Naive thymus-derived CD4-positive, alpha-beta T cell (primary cell): ENCODE data around the gene ACTN2. TPM values are rescaled to one million over a fixed set of nuclear protein-coding genes. Genes with fewer than 3 reads are reported as not detected.
A peak's percentile ranks its signal among the peaks of the same experiment; 100 is the strongest.

Experiments
- ATAC-seq: fragments of 150-1000 bp; cut with Tn5 transposase; 2 replicates; pipeline ENCODE4 v1.10.0; 2021; ENCODE audit warnings: mild to moderate bottlenecking, moderate library complexity
- CTCF ChIA-PET: fragments of 350-600 bp; sonication (Branson Sonifier 250); formaldehyde crosslinking; loops from one replicate; lab custom pipeline; 2021; ENCODE audit warnings: antibody characterized with exemption; lab: Charles Lee
- POLR2A ChIA-PET: fragments of 350-600 bp; sonication (Branson Sonifier 250); formaldehyde crosslinking; loops from one replicate; lab custom pipeline; 2021; ENCODE audit warnings: antibody characterized with exemption, inconsistent platforms; lab: Charles Lee
- DNase-seq, 9 donors: peaks; one replicate each; pipeline versions ENCODE4 v3.0.0 to v3.0.0-alpha.2; 2020 to 2022; ENCODE audit warnings: mixed read lengths in 1 of 9
- H3K27ac ChIP-seq: one replicate; pipeline ENCODE4 v1.7.0; 2013; ENCODE audit warnings: mild to moderate bottlenecking, low read depth, low read length, moderate library complexity
- H3K27me3 ChIP-seq, 2 donors: one replicate each; pipeline ENCODE4 v1.7.0; 2013; ENCODE audit warnings: low read length in 2 of 2, mild to moderate bottlenecking in 2 of 2, moderate library complexity in 2 of 2; ENCODE audit not compliant: control insufficient read depth in 2 of 2, insufficient read depth in 2 of 2
- H3K36me3 ChIP-seq, 3 experiments: 1 replicate in 2 of 3; 2 replicates in 1 of 3; pipeline ENCODE4 v1.7.0; 2013; ENCODE audit warnings: low read length in 3 of 3, mild to moderate bottlenecking in 3 of 3, moderate library complexity in 1 of 3; ENCODE audit not compliant: insufficient read depth in 3 of 3, control insufficient read depth in 2 of 3
- H3K4me1 ChIP-seq, 2 donors: one replicate each; pipeline ENCODE4 v1.7.0; 2013; ENCODE audit warnings: low read length in 2 of 2, mild to moderate bottlenecking in 2 of 2, moderate library complexity in 1 of 2; ENCODE audit not compliant: control insufficient read depth in 2 of 2, insufficient read depth in 2 of 2
- H3K4me3 ChIP-seq: 2 replicates; pipeline ENCODE4 v1.7.0; 2013; ENCODE audit warnings: mild to moderate bottlenecking, low read length
- H3K9me3 ChIP-seq, 3 experiments: 1 replicate in 2 of 3; 2 replicates in 1 of 3; pipeline ENCODE4 v1.7.0; 2013; ENCODE audit warnings: low read length in 3 of 3; ENCODE audit not compliant: control insufficient read depth in 2 of 3
- H3K27ac Mint-ChIP-seq, 9 donors: one replicate each; pipeline ENCODE4 v1.8.0; 2020 to 2022; ENCODE audit warnings: mixed read lengths in 9 of 9, mild to moderate bottlenecking in 8 of 9, moderate library complexity in 5 of 9, inconsistent platforms in 2 of 9
- H3K27me3 Mint-ChIP-seq, 5 donors: one replicate each; pipeline ENCODE4 v1.8.0; 2021 to 2022; ENCODE audit warnings: mixed read lengths in 5 of 5, mild to moderate bottlenecking in 1 of 5
- H3K36me3 Mint-ChIP-seq, 5 donors: one replicate each; pipeline ENCODE4 v1.8.0; 2020 to 2022; ENCODE audit warnings: mixed read lengths in 5 of 5, mild to moderate bottlenecking in 3 of 5, inconsistent platforms in 1 of 5
- H3K4me1 Mint-ChIP-seq, 7 donors: one replicate each; pipeline ENCODE4 v1.8.0; 2020 to 2022; ENCODE audit warnings: mixed read lengths in 7 of 7, mild to moderate bottlenecking in 3 of 7, inconsistent platforms in 1 of 7
- H3K4me3 Mint-ChIP-seq, 10 donors: one replicate each; pipeline ENCODE4 v1.8.0; 2020 to 2022; ENCODE audit warnings: mild to moderate bottlenecking in 10 of 10, mixed read lengths in 10 of 10, moderate library complexity in 6 of 10, inconsistent platforms in 2 of 10
- H3K9me3 Mint-ChIP-seq, 11 donors: one replicate each; pipeline ENCODE4 v1.8.0; 2020 to 2022; ENCODE audit warnings: mixed read lengths in 11 of 11, mild to moderate bottlenecking in 4 of 11, inconsistent platforms in 1 of 11, moderate library complexity in 1 of 11
- intact Hi-C, 2 donors: fragments of 100-400 bp; cut with micrococcal nuclease; formaldehyde crosslinking; loops; one replicate each; pipeline ENCODE4 v1.15.1; 2023
- polyA plus RNA-seq, 2 donors: library from polyadenylated mRNA; unstranded; fragments of 300-500 nt; fragmentation: Illumina TruSeq; gene quantifications; one replicate each; pipeline ENCODE4 v1.2.3, GENCODE V29; 2021
- total RNA-seq, 6 experiments: library from RNA in 5 of 6; stranded (reverse) in 5 of 6; gene quantifications; 1 replicate in 5 of 6; 2 replicates in 1 of 6; pipeline ENCODE4 v1.2.3 and lab custom pipeline; 2021 to 2026

Gene ACTN2
- total and polyA plus RNA-seq, 7 experiments from 2014 or later: not detected

DNA sequence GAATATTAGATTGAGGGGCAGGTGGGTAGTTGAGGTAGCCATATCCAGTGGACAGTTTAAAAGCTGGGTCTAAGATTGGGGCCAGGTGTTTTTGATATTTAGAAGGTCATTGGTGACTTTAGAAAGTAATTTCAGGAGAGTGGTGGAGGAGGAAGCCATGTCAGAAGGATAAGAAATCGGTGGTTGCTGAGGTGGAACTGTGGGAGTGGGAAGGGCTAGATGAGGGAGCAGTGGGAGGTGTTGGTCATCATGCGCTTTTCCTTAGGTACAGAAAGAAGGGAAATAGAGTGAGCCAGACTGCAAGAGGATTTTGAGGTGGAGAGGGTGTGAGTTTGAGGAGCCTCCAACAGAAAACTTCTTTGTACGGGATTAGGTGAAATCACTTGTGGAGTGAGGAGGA lies 116.0 kb downstream of the ACTN2 start:
- Histone ChIP-seq H3K36me3 (peaks cover 0 to 30% (median 0%) of the 10 kb centered on the region in 3 experiments), H3K27me3 (no peaks in the 10 kb centered on the region), H3K9me3 (no peaks in the 10 kb centered on the region), H3K27ac (no peak overlapping the region), H3K4me1 (peaks cover 2 to 9% of the 10 kb centered on the region in 2 donors), H3K4me3 (no peak overlapping the region)
- ChIA-PET POLR2A (no interaction called here), CTCF (no interaction called here)
- intact Hi-C loops: no loop called here
- Mint-ChIP-seq H3K4me3 (peak overlapping the region in 3 of 10 donors; percentile 6 to 18 (median 16)), H3K9me3 (no peaks in the 10 kb centered on the region), H3K36me3 (peaks cover 9 to 26% (median 12%) of the 10 kb centered on the region in 5 donors), H3K27ac (peak overlapping the region in 4 of 9 donors; percentile 0 to 59 (median 8)), H3K4me1 (peaks cover 32 to 85% (median 70%) of the 10 kb centered on the region in 7 donors), H3K27me3 (no peaks in the 10 kb centered on the region)
- DNase-seq: no peak
- ATAC-seq: no peak

DNA sequence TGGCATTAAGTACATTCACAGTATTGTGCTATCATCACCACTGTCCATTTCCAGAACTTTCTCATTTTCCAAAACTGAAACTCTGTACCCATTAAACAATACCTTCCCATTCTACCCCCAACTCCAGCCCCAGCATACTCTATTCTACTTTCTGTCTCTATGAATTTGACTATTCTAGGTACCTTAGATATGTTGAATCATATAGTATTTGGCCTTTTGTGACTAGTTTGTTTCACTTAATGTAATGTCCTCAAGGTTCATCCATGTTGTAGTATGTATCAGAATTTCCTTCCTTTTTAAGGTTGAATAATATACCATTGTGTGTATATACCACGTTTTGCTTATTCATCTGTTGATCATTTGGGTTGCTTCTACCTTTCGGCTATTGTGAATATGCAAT lies 120.3 kb downstream of the ACTN2 start:
- H3K36me3 ChIP-seq: peaks cover 3 to 72% (median 25%) of the 10 kb centered on the region in 3 experiments
- Mint-ChIP-seq H3K4me3 (no peak overlapping the region), H3K4me1 (peaks cover 15 to 46% (median 34%) of the 10 kb centered on the region in 7 donors), H3K9me3 (no peaks in the 10 kb centered on the region), H3K36me3 (peaks cover 23 to 57% (median 38%) of the 10 kb centered on the region in 5 donors), H3K27me3 (no peaks in the 10 kb centered on the region), H3K27ac (peak overlapping the region in 1 of 9 donors; percentile 28)
- no peaks in the 10 kb centered on the region for H3K27me3 ChIP-seq
- ChIA-PET CTCF (no interaction called here), POLR2A (interaction anchor here (1.1 to 1.5 kb wide), 2 partner anchors 11 to 12 kb away, joined by 3 read pairs; partner anchors contain the start of gene MTR)
- H3K4me1 ChIP-seq: no peaks in the 10 kb centered on the region
- H3K27ac ChIP-seq: no peak overlapping the region
- H3K9me3 ChIP-seq: no peaks in the 10 kb centered on the region
- H3K4me3 ChIP-seq: no peak overlapping the region
- no peak for ATAC-seq
- intact Hi-C loops: no loop called here
- DNase-seq: no peak

DNA sequence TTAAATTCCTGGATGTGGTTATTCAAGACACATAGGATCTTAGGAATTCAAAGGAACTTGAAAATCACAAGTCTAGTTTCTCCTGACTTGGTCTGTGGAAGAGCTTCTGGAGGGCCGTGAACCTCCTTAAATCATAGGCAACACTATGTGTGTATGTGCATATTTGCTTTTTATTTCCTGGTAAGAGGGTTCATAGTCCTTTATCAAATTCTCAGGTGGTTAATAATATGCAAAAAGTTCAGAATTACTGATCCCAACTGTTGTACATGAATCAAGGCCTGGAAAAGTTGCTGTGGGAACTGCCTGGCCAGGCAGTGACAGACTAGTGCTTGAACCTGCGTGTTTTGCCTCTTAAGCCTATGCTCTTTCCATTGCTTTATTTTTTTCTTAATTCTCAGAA lies 121.7 kb downstream of the ACTN2 start:
- Histone ChIP-seq H3K36me3 (peaks cover 3 to 83% (median 27%) of the 10 kb centered on the region in 3 experiments), H3K9me3 (no peaks in the 10 kb centered on the region), H3K4me1 (no peaks in the 10 kb centered on the region), H3K27ac (no peak overlapping the region), H3K27me3 (no peaks in the 10 kb centered on the region), H3K4me3 (no peak overlapping the region)
- CTCF ChIA-PET: no interaction called here
- DNase-seq: no peak
- Mint-ChIP-seq H3K36me3 (peaks cover 23 to 64% (median 45%) of the 10 kb centered on the region in 5 donors), H3K9me3 (no peaks in the 10 kb centered on the region), H3K27ac (no peak overlapping the region), H3K27me3 (no peaks in the 10 kb centered on the region), H3K4me3 (no peak overlapping the region), H3K4me1 (peaks cover 4 to 32% (median 20%) of the 10 kb centered on the region in 7 donors)
- no peak for ATAC-seq
- POLR2A ChIA-PET: interaction anchor here (1.1 kb wide), 1 partner anchor 13 kb away, joined by 3 read pairs; the partner anchor contains the start of gene MTR
- intact Hi-C loops: no loop called here

DNA sequence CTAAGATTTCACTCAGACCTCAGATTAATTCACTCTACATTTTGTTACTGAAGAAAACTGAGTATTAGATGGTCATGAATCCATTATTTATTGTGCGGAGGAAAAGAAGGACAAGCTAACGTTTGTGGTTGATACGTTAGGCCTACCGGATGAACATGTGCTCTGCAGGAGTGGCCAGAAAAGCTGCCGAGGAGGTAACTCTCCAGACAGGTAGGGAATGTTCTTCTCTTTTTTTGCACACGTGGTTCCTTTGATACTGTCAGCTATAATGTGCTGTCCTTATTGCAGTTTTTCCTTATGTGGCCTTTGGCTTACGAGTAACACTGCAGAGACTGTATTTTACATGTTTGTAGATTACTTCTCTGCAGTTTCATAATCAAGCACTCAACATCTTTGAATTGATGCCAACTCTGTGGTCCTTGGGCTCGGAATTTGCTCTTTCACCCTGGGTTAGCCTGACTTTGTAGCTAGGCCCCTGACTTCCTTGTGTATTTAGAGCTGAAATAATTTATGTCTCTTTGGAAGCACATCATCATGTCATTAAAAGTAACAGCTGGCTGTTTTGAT lies 122.3 kb downstream of the ACTN2 start:
- no peaks in the 10 kb centered on the region for H3K27me3 Mint-ChIP-seq
- no peak for ATAC-seq

DNA sequence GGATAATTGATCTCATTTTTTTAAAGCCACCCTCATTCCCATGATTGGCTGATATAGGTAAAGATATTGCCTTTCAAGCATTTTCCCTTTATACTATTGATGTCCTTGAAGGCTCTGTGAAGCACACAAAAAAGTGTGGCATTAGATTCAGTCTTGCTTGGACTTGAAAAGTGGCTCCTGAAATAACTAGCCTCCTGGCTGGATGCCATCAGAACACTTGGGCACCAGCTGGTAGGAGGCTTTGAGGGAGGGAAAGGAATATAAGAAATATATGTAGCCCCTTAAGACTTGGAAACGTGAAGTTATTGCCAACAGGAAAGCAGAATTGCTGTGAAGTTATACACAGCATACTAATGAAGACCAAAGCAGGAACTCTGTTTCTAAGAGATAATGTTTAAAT lies 122.8 kb downstream of the ACTN2 start:
- Histone ChIP-seq H3K36me3 (peaks cover 3 to 83% (median 27%) of the 10 kb centered on the region in 3 experiments), H3K4me3 (no peak overlapping the region), H3K9me3 (no peaks in the 10 kb centered on the region), H3K4me1 (no peaks in the 10 kb centered on the region), H3K27me3 (no peaks in the 10 kb centered on the region), H3K27ac (no peak overlapping the region)
- peaks cover 4 to 22% (median 15%) of the 10 kb centered on the region in 7 donors for H3K4me1 Mint-ChIP-seq
- CTCF ChIA-PET: no interaction called here
- intact Hi-C loops: no loop called here
- no peaks in the 10 kb centered on the region for H3K27me3 Mint-ChIP-seq
- no peak for ATAC-seq
- no peak for DNase-seq
- H3K27ac Mint-ChIP-seq: no peak overlapping the region
- H3K36me3 Mint-ChIP-seq: peaks cover 27 to 70% (median 41%) of the 10 kb centered on the region in 5 donors
- H3K4me3 Mint-ChIP-seq: no peak overlapping the region
- no peaks in the 10 kb centered on the region for H3K9me3 Mint-ChIP-seq
- POLR2A ChIA-PET: interaction anchor here (0.7 to 1.1 kb wide), 2 partner anchors 12 to 14 kb away, joined by 3 read pairs; partner anchors contain the start of gene MTR

More for the DNA sequence above, 122.3 kb downstream of the ACTN2 start:
- Histone ChIP-seq H3K4me1 (no peaks in the 10 kb centered on the region), H3K36me3 (peaks cover 3 to 83% (median 27%) of the 10 kb centered on the region in 3 experiments), H3K4me3 (no peak overlapping the region), H3K27me3 (no peaks in the 10 kb centered on the region), H3K9me3 (no peaks in the 10 kb centered on the region), H3K27ac (no peak overlapping the region)
- H3K36me3 Mint-ChIP-seq: peaks cover 25 to 65% (median 44%) of the 10 kb centered on the region in 5 donors
- CTCF ChIA-PET: no interaction called here
- DNase-seq: no peak
- H3K27ac Mint-ChIP-seq: no peak overlapping the region
- no peaks in the 10 kb centered on the region for H3K9me3 Mint-ChIP-seq
- intact Hi-C loops: no loop called here
- H3K4me1 Mint-ChIP-seq: peaks cover 4 to 25% (median 15%) of the 10 kb centered on the region in 7 donors
- POLR2A ChIA-PET: interaction anchor here (0.7 to 1.1 kb wide), 2 partner anchors 11 to 14 kb away, joined by 3 read pairs; partner anchors contain the start of gene MTR
- H3K4me3 Mint-ChIP-seq: no peak overlapping the region

DNA sequence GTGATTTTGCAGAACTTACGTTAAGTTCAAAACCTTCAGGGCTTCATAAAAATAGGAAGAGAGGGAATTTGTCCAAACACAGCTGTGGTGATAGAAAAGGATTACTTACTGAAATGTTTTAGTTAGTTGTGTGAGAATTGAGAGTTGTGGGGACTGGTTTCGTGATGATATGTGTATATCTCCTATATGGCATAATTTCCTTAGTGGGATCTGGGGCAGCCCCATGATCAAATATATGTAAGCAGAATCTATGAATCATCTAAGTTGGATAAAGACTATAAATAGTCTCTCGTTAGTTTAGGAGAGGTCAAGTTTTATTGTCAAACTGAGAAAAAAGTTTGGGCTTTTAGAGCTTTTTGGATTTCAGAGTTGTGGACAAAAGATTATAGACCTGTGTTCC lies 123.7 kb downstream of the ACTN2 start:
- peaks cover 24 to 69% (median 43%) of the 10 kb centered on the region in 5 donors for H3K36me3 Mint-ChIP-seq

More for the DNA sequence above, 123.7 kb downstream of the ACTN2 start:
- H3K4me3 ChIP-seq: no peak overlapping the region
- DNase-seq (no peak), ATAC-seq (no peak)
- POLR2A ChIA-PET: no interaction called here
- Mint-ChIP-seq H3K9me3 (no peaks in the 10 kb centered on the region), H3K4me1 (peaks cover 2 to 16% (median 10%) of the 10 kb centered on the region in 7 donors), H3K27me3 (no peaks in the 10 kb centered on the region), H3K27ac (no peak overlapping the region), H3K4me3 (no peak overlapping the region)
- intact Hi-C loops: no loop called here
- H3K27me3 ChIP-seq: no peaks in the 10 kb centered on the region
- CTCF ChIA-PET: interaction anchor here (1.0 kb wide), 1 partner anchor 57 kb away, joined by 3 read pairs; no protein-coding TSS in a partner anchor
- peaks cover 7 to 83% (median 27%) of the 10 kb centered on the region in 3 experiments for H3K36me3 ChIP-seq
- no peaks in the 10 kb centered on the region for H3K9me3 ChIP-seq
- H3K4me1 ChIP-seq: no peaks in the 10 kb centered on the region
- no peak overlapping the region for H3K27ac ChIP-seq
